Stomach (tissue), 4 donors: Measurements from ENCODE around the gene CCDC80.

Source experiments
- CTCF ChIP-seq, 7 experiments: fragments of 450-650 bp in 4 of 7; fragments of 200-600 bp in 3 of 7; sonication (generic) in 3 of 7; IDR thresholded peaks; one replicate each; pipeline ENCODE4 v1.5.1; 2016 to 2019; ENCODE audit warnings: antibody characterized with exemption in 7 of 7, control low read depth in 2 of 7, mild to moderate bottlenecking in 1 of 7
- POLR2AphosphoS5 ChIP-seq, 3 donors: sonication (generic); formaldehyde crosslinking; IDR thresholded peaks; one replicate each; pipeline ENCODE4 v1.6.1; 2016; ENCODE audit warnings: antibody characterized with exemption in 3 of 3

- TF ChIP-seq CTCF (IDR thresholded peaks at IDR 0.05) (no peak), POLR2AphosphoS5 (IDR thresholded peaks at IDR 0.05) (peak in 2 of 3 donors; percentile 25 to 48)
Observed at GRCh38 chr3:112560721-112561483, 80.0 kb downstream of the CCDC80 start.
